A673 (cell line): ENCODE data around the gene BRAT1. TPM values are rescaled to one million over a fixed set of nuclear protein-coding genes. Genes with fewer than 3 reads are reported as not detected.

Source experiments
- BruUV-seq: library from RNA; stranded (reverse); fragments of 400-500 nt; replicated peaks from 2 replicates; lab custom pipeline; 2021; lab: Mats Ljungman, UMichigan
- CTCF ChIA-PET: fragments of 300-600 bp; sonication (Branson Sonifier 250); formaldehyde crosslinking; loops from one replicate; lab custom pipeline; 2022; ENCODE audit warnings: antibody characterized with exemption; lab: Charles Lee
- POLR2A ChIA-PET: fragments of 300-600 bp; sonication (Branson Sonifier 250); formaldehyde crosslinking; loops from one replicate; lab custom pipeline; 2022; ENCODE audit warnings: antibody characterized with exemption; ENCODE audit not compliant: low non-redundant PET; lab: Charles Lee
- DNase-seq: peaks from one replicate; pipeline ENCODE4 v3.0.0-alpha.2; 2015; ENCODE audit warnings: low spot score
- H3K27ac ChIP-seq: fragments of 200-600 bp; sonication (generic); 2 replicates; pipeline ENCODE4 v1.5.1; 2016; ENCODE audit warnings: mixed run types, low read depth, mild to moderate bottlenecking, mixed read lengths, antibody characterized with exemption, low read length; ENCODE audit not compliant: poor library complexity, severe bottlenecking
- H3K27me3 ChIP-seq: fragments of 200-600 bp; sonication (generic); replicated peaks from 2 replicates; pipeline ENCODE4 v1.6.1; 2017; ENCODE audit warnings: mixed run types, low read depth, mild to moderate bottlenecking, mixed read lengths, antibody characterized with exemption, low read length; ENCODE audit not compliant: insufficient read depth, poor library complexity
- H3K36me3 ChIP-seq: fragments of 200-600 bp; sonication (generic); 2 replicates; pipeline ENCODE4 v1.6.1; 2016; ENCODE audit warnings: mixed run types, mild to moderate bottlenecking, mixed read lengths, antibody characterized with exemption, low read length; ENCODE audit not compliant: insufficient read depth, poor library complexity, severe bottlenecking
- H3K4me1 ChIP-seq: fragments of 200-600 bp; sonication (generic); 2 replicates; pipeline ENCODE4 v1.6.1; 2017; ENCODE audit warnings: mixed run types, mild to moderate bottlenecking, mixed read lengths, antibody characterized with exemption, low read length; ENCODE audit not compliant: insufficient read depth, poor library complexity, severe bottlenecking
- H3K4me3 ChIP-seq: fragments of 200-600 bp; sonication (generic); 2 replicates; pipeline ENCODE4 v1.5.1; 2016; ENCODE audit warnings: low read depth, mixed run types, mild to moderate bottlenecking, mixed read lengths, low read length; ENCODE audit not compliant: poor library complexity, severe bottlenecking
- H3K9me3 ChIP-seq: fragments of 200-600 bp; sonication (generic); 2 replicates; pipeline ENCODE4 v1.6.1; 2016; ENCODE audit warnings: mixed run types, low read depth, mild to moderate bottlenecking, mixed read lengths, antibody characterized with exemption, low read length; ENCODE audit not compliant: poor library complexity, severe bottlenecking
- CTCF ChIP-seq: fragments of 300-800, 200-600 bp; sonication (generic); conservative IDR thresholded peaks from 2 replicates; pipeline ENCODE4 v1.5.1; 2017; ENCODE audit warnings: low read depth, mild to moderate bottlenecking, antibody characterized with exemption, low read length, moderate library complexity, mixed read lengths
- EZH2 ChIP-seq: fragments of 200-600 bp; sonication (generic); IDR thresholded peaks from 2 replicates; pipeline ENCODE4 v1.6.1; 2017; ENCODE audit warnings: borderline replicate concordance, low read depth, mild to moderate bottlenecking, mixed read lengths, antibody characterized with exemption, low read length; ENCODE audit not compliant: poor library complexity, severe bottlenecking
- intact Hi-C: fragments of 100-400 bp; cut with micrococcal nuclease; formaldehyde crosslinking; loops from one replicate; pipeline ENCODE4 v1.10.0; 2022; ENCODE audit not compliant: unreplicated experiment
- total RNA-seq: library from RNA; stranded (reverse); gene quantifications from 2 replicates; pipeline ENCODE4 v1.2.3, GENCODE V29; 2021

BRAT1 gene
- total RNA-seq, 1 experiment from 2014 or later: 47.9 TPM

- Histone ChIP-seq H3K27me3 (no peaks in the 10 kb centered on the region), H3K4me3 (no peak overlapping the region), H3K27ac (no peak overlapping the region), H3K4me1 (peaks cover 25% of the 10 kb centered on the region), H3K9me3 (no peaks in the 10 kb centered on the region), H3K36me3 (no peaks in the 10 kb centered on the region)
- ChIA-PET POLR2A (no interaction called here), CTCF (no interaction called here)
- DNase-seq: no peak
- intact Hi-C loops: no loop called here
- no peak for TF ChIP-seq EZH2
- no peak for TF ChIP-seq CTCF
- no TSS peak for BruUV-seq
Observed at GRCh38 chr7:2525658-2526630, 29.4 kb downstream of the BRAT1 start.

- DNase-seq: no peak
- H3K27ac ChIP-seq: no peak overlapping the region
- TF ChIP-seq EZH2: no peak
- TF ChIP-seq CTCF: no peak
- intact Hi-C loops: no loop called here
- POLR2A ChIA-PET: interaction anchor here (0.6 kb wide), 1 partner anchor 41 kb away, joined by 5 read pairs; no protein-coding TSS in a partner anchor
- H3K9me3 ChIP-seq: no peaks in the 10 kb centered on the region
- CTCF ChIA-PET: no interaction called here
- BruUV-seq: no TSS peak
- no peaks in the 10 kb centered on the region for H3K36me3 ChIP-seq
- peaks cover 27% of the 10 kb centered on the region for H3K4me1 ChIP-seq
- H3K27me3 ChIP-seq: no peaks in the 10 kb centered on the region
- no peak overlapping the region for H3K4me3 ChIP-seq
Observed at GRCh38 chr7:2524808-2525657, 30.3 kb downstream of the BRAT1 start.

- no peak overlapping the region for H3K27ac ChIP-seq
- H3K4me3 ChIP-seq: no peak overlapping the region
- ChIA-PET POLR2A (interaction anchor here (0.6 kb wide), 1 partner anchor 42 kb away, joined by 5 read pairs; no protein-coding TSS in a partner anchor), CTCF (no interaction called here)
- no TSS peak for BruUV-seq
- TF ChIP-seq EZH2 (no peak), CTCF (no peak)
- H3K27me3 ChIP-seq: no peaks in the 10 kb centered on the region
- DNase-seq: no peak
- H3K36me3 ChIP-seq: no peaks in the 10 kb centered on the region
- peaks cover 27% of the 10 kb centered on the region for H3K4me1 ChIP-seq
- intact Hi-C loops: no loop called here
- H3K9me3 ChIP-seq: no peaks in the 10 kb centered on the region
Observed at GRCh38 chr7:2523941-2524807, 31.1 kb downstream of the BRAT1 start.
